RWPE1 (cell line): ENCODE results near the gene TOP3A.

ENCODE experiments used
- CTCF ChIA-PET: fragments of 350-600 bp; sonication (Branson Sonifier 250); formaldehyde crosslinking; extraction: SDS; loops from one replicate; lab custom pipeline; 2021; lab: Yijun Ruan, JAX
- POLR2A ChIA-PET: fragments of 400-600 bp; formaldehyde crosslinking; extraction: SDS; loops from one replicate; lab custom pipeline; 2020; ENCODE audit warnings: antibody characterized with exemption; ENCODE audit not compliant: low non-redundant PET; lab: Yijun Ruan, JAX
- DNase-seq: peaks from one replicate; pipeline ENCODE4 v3.0.0; 2012; ENCODE audit warnings: low spot score
- H3K27ac ChIP-seq: fragments of 450-650 bp; 2 replicates; pipeline ENCODE4 v1.5.1; 2017
- CTCF ChIP-seq: fragments of 450-650 bp; conservative IDR thresholded peaks from 2 replicates; pipeline ENCODE4 v1.5.1; 2017; ENCODE audit warnings: low read depth, mild to moderate bottlenecking

Gene TOP3A

GRCh38 chr17:18314731-18315561, at the start of gene TOP3A, which contains the start of gene SMCR8:
Gene TOP3A (minus strand): TSS chr17:18314994. CDS start chr17:18314778, 216 bp downstream.
Gene SMCR8 (plus strand): TSS chr17:18315293. CDS start chr17:18315790, 497 bp downstream.
- H3K27ac ChIP-seq: peak within 1 kb of the TSS; percentile 87
- TF ChIP-seq CTCF: no peak
- ChIA-PET CTCF (interaction anchor here (0.6 kb wide), 1 partner anchor 48 kb away, joined by 7 read pairs; no protein-coding TSS in a partner anchor), POLR2A (no interaction called here)
- DNase-seq: peak; percentile 95

- no peak for DNase-seq
- ChIA-PET CTCF (interaction anchor here (0.6 kb wide), 1 partner anchor 100 kb away, joined by 5 read pairs; no protein-coding TSS in a partner anchor), POLR2A (no interaction called here)
- no peak for TF ChIP-seq CTCF
- H3K27ac ChIP-seq: peak overlapping the region; percentile 85
Observed at GRCh38 chr17:18364166-18364565, 49.4 kb upstream of the TOP3A start.

GRCh38 chr17:18363101-18364049, 48.6 kb upstream of the TOP3A start, which contains the start of gene SHMT1:
Gene SHMT1 (minus strand): TSS chr17:18363550. CDS start chr17:18355981, 7,569 bp downstream.
- CTCF ChIA-PET: interaction anchor here (0.6 kb wide), 2 partner anchors 11 to 48 kb away, joined by 3 to 7 read pairs; partner anchors contain the start of genes SMCR8 and TOP3A
- TF ChIP-seq CTCF: no peak
- POLR2A ChIA-PET: interaction anchor here (0.6 kb wide), 1 partner anchor 1282 kb away, joined by 3 read pairs; no protein-coding TSS in a partner anchor
- peak within 1 kb of the TSS; percentile 85 for H3K27ac ChIP-seq
- peak; percentile 96 for DNase-seq

GRCh38 chr17:18362698-18363100, 47.9 kb upstream of the TOP3A start:
- no peak for TF ChIP-seq CTCF
- CTCF ChIA-PET: interaction anchor here (0.6 kb wide), 2 partner anchors 11 to 48 kb away, joined by 3 to 7 read pairs; partner anchors contain the start of genes SMCR8 and TOP3A
- peak overlapping the region; percentile 85 for H3K27ac ChIP-seq
- POLR2A ChIA-PET: no interaction called here
- peak; percentile 54 for DNase-seq

- no peak for TF ChIP-seq CTCF
- CTCF ChIA-PET: interaction anchor here (0.7 kb wide), 1 partner anchor 43 kb away, joined by 5 read pairs; no protein-coding TSS in a partner anchor
- no peak for DNase-seq
- POLR2A ChIA-PET: no interaction called here
- peak overlapping the region; percentile 85 for H3K27ac ChIP-seq
Observed at GRCh38 chr17:18361837-18362697, 47.3 kb upstream of the TOP3A start.
